H9 (cell line): ENCODE data around the gene MAP2. TPM values are rescaled to one million over a fixed set of nuclear protein-coding genes. Genes with fewer than 3 reads are reported as not detected.

Experiments used
- DNase-seq: peaks from one replicate; pipeline ENCODE4 v3.0.0-alpha.2; 2017
- H2AFZ ChIP-seq: one replicate; pipeline ENCODE4 v1.6.1; 2013; ENCODE audit warnings: mild to moderate bottlenecking, low read length, control low read depth, moderate library complexity
- H2AK5ac ChIP-seq: 2 replicates; pipeline ENCODE4 v1.6.1; 2013; ENCODE audit warnings: low read length, control low read depth, mixed read lengths; ENCODE audit not compliant: insufficient read length
- H2BK120ac ChIP-seq: one replicate; pipeline ENCODE4 v1.6.1; 2013; ENCODE audit warnings: low read depth, mild to moderate bottlenecking, low read length, control low read depth, inconsistent platforms; ENCODE audit not compliant: poor library complexity, severe bottlenecking
- H2BK12ac ChIP-seq: 2 replicates; pipeline ENCODE4 v1.6.1; 2013; ENCODE audit warnings: low read length, control low read depth, mixed read lengths, low read depth; ENCODE audit not compliant: insufficient read length
- H2BK15ac ChIP-seq: 2 replicates; pipeline ENCODE4 v1.6.1; 2013; ENCODE audit warnings: low read depth, low read length, control low read depth
- H2BK20ac ChIP-seq: one replicate; pipeline ENCODE4 v1.6.1; 2013; ENCODE audit warnings: low read depth, mild to moderate bottlenecking, low read length, control low read depth, inconsistent platforms; ENCODE audit not compliant: poor library complexity, severe bottlenecking
- H2BK5ac ChIP-seq: 2 replicates; pipeline ENCODE4 v1.6.1; 2013; ENCODE audit warnings: low read length, control low read depth, mixed read lengths; ENCODE audit not compliant: insufficient read length
- H3K14ac ChIP-seq: 2 replicates; pipeline ENCODE4 v1.6.1; 2013; ENCODE audit warnings: low read length, control low read depth; ENCODE audit not compliant: insufficient read depth
- H3K18ac ChIP-seq: 2 replicates; pipeline ENCODE4 v1.6.1; 2013; ENCODE audit warnings: low read depth, mild to moderate bottlenecking, mixed read lengths, low read length, control low read depth; ENCODE audit not compliant: insufficient read length
- H3K23ac ChIP-seq: 2 replicates; pipeline ENCODE4 v1.6.1; 2013; ENCODE audit warnings: low read length, control low read depth, mixed read lengths, low read depth; ENCODE audit not compliant: insufficient read length
- H3K23me2 ChIP-seq: 2 replicates; pipeline ENCODE4 v1.6.1; 2013; ENCODE audit warnings: low read depth, mild to moderate bottlenecking, mixed read lengths, low read length, control low read depth; ENCODE audit not compliant: insufficient read length, poor library complexity, severe bottlenecking
- H3K27ac ChIP-seq: 2 replicates; pipeline ENCODE4 v1.5.1; 2013; ENCODE audit warnings: low read length, control low read depth, mixed read lengths, low read depth; ENCODE audit not compliant: insufficient read length
- H3K27me3 ChIP-seq: 2 replicates; pipeline ENCODE4 v1.6.1; 2013; ENCODE audit warnings: low read length, control low read depth, inconsistent platforms; ENCODE audit not compliant: insufficient read depth
- H3K4ac ChIP-seq: 2 replicates; pipeline ENCODE4 v1.6.1; 2013; ENCODE audit warnings: low read depth, mild to moderate bottlenecking, control low read depth, inconsistent platforms, low read length, moderate library complexity
- H3K4me1 ChIP-seq: 2 replicates; pipeline ENCODE4 v1.6.1; 2013; ENCODE audit warnings: low read length, control low read depth, inconsistent platforms; ENCODE audit not compliant: insufficient read depth
- H3K4me2 ChIP-seq: 2 replicates; pipeline ENCODE4 v1.6.1; 2013; ENCODE audit warnings: low read length, control low read depth, mixed read lengths; ENCODE audit not compliant: insufficient read length, insufficient read depth
- H3K56ac ChIP-seq: 2 replicates; pipeline ENCODE4 v1.6.1; 2013; ENCODE audit warnings: low read depth, mild to moderate bottlenecking, mixed read lengths, low read length, control low read depth; ENCODE audit not compliant: insufficient read length
- H3K79me1 ChIP-seq: 2 replicates; pipeline ENCODE4 v1.6.1; 2013; ENCODE audit warnings: low read depth, mild to moderate bottlenecking, moderate library complexity, low read length, control low read depth, inconsistent platforms; ENCODE audit not compliant: insufficient read depth, poor library complexity, severe bottlenecking
- H3K79me2 ChIP-seq: 2 replicates; pipeline ENCODE4 v1.6.1; 2013; ENCODE audit warnings: low read length, control low read depth, inconsistent platforms; ENCODE audit not compliant: insufficient read depth
- H3K9ac ChIP-seq: 2 replicates; pipeline ENCODE4 v1.6.1; 2013; ENCODE audit warnings: low read length, control low read depth, mixed read lengths; ENCODE audit not compliant: insufficient read length; ENCODE audit errors: extremely low read depth
- H3K9me3 ChIP-seq: one replicate; pipeline ENCODE4 v1.6.1; 2013; ENCODE audit warnings: low read depth, low read length, inconsistent platforms; ENCODE audit not compliant: control insufficient read depth
- H3T11ph ChIP-seq: one replicate; pipeline ENCODE4 v1.6.1; 2013; ENCODE audit warnings: mild to moderate bottlenecking, low read length, control low read depth, inconsistent platforms
- H4K20me1 ChIP-seq: one replicate; pipeline ENCODE4 v1.6.1; 2013; ENCODE audit not compliant: control insufficient read depth, insufficient read length, insufficient read depth
- H4K5ac ChIP-seq: 2 replicates; pipeline ENCODE4 v1.6.1; 2013; ENCODE audit warnings: low read depth, mild to moderate bottlenecking, mixed read lengths, low read length, control low read depth; ENCODE audit not compliant: insufficient read length
- H4K8ac ChIP-seq: replicated peaks from 2 replicates; pipeline ENCODE4 v1.6.1; 2013; ENCODE audit warnings: low read length, control low read depth, mixed read lengths, low read depth; ENCODE audit not compliant: insufficient read length
- H4K91ac ChIP-seq: 2 replicates; pipeline ENCODE4 v1.6.1; 2013; ENCODE audit warnings: low read depth, mild to moderate bottlenecking, moderate library complexity, mixed read lengths, low read length, control low read depth; ENCODE audit not compliant: insufficient read length
- H3K27ac Mint-ChIP-seq, 3 experiments: 2 replicates in 2 of 3; 3 replicates in 1 of 3; pipeline ENCODE4 v1.8.0; 2020 to 2021; ENCODE audit warnings: mixed read lengths in 3 of 3, mild to moderate bottlenecking in 1 of 3, moderate library complexity in 1 of 3
- H3K27me3 Mint-ChIP-seq: 2 replicates; pipeline ENCODE4 v1.8.0; 2021; ENCODE audit warnings: low read depth, mild to moderate bottlenecking, moderate library complexity, mixed read lengths
- H3K36me3 Mint-ChIP-seq, 3 experiments: 2 replicates in 2 of 3; 3 replicates in 1 of 3; pipeline ENCODE4 v1.8.0; 2020 to 2021; ENCODE audit warnings: low read depth in 3 of 3, mixed read lengths in 3 of 3; ENCODE audit not compliant: insufficient read depth in 1 of 3
- H3K4me1 Mint-ChIP-seq, 2 experiments: 2 replicates each; pipeline ENCODE4 v1.8.0; 2020; ENCODE audit warnings: mixed read lengths in 2 of 2
- H3K4me3 Mint-ChIP-seq, 2 experiments: 2 replicates in 1 of 2; 3 replicates in 1 of 2; pipeline ENCODE4 v1.8.0; 2020 to 2021; ENCODE audit warnings: mild to moderate bottlenecking in 2 of 2, mixed read lengths in 2 of 2, moderate library complexity in 1 of 2
- H3K9me3 Mint-ChIP-seq, 2 experiments: 2 replicates in 1 of 2; 3 replicates in 1 of 2; pipeline ENCODE4 v1.8.0; 2020; ENCODE audit warnings: mild to moderate bottlenecking in 2 of 2, mixed read lengths in 2 of 2, moderate library complexity in 1 of 2
- WGBS: extraction: QIAGEN DNeasy Blood & Tissue Kit; methylation state at CpG from one replicate; pipeline ENCODE4 v1.1.7; 2013; ENCODE audit warnings: missing lambda C conversion rate, low lambda C conversion rate, mixed read lengths; ENCODE audit not compliant: insufficient read length; ENCODE audit errors: extremely low coverage; 5-methylcytosine and 5-hydroxymethylcytosine counted together
- total RNA-seq: library from RNA; stranded (reverse); gene quantifications from 2 replicates; pipeline ENCODE4 v1.2.1, GENCODE V29; 2021
- TF ChIP-seq, protein P1 (sequence below): fragments of 200-600 bp; sonication (generic); conservative IDR thresholded peaks from 3 replicates; pipeline ENCODE4 v1.8.0; 2021; ENCODE audit warnings: antibody characterized with exemption, mild to moderate bottlenecking

MAP2 gene
- total RNA-seq, 1 experiment from 2014 or later = 0.87 TPM

DNA sequence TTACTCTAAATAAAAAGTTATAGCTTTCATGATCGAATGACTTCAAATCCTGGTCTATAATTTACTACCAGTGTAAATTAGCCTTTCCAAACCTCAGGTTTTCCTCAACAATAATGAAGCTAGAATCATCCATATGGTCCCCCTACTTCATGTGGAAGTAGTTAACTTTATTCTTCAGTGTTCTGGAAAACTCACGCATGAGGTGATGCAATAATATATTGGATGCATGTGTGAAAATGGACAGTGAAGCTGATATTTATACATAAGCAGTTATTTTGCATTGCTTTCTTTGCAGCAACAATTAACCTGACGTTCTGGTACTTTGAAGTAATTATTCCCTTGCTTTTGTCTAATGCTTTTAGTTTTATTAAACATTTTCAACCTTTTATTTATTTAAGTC is 329.2 kb downstream of the MAP2 start:
- Histone ChIP-seq H3K14ac (no peak overlapping the region), H3K23me2 (no peaks in the 10 kb centered on the region), H4K91ac (no peak overlapping the region), H4K5ac (no peak overlapping the region), H2BK120ac (no peak overlapping the region), H3K4me2 (no peak overlapping the region), H3K27ac (no peak overlapping the region), H2BK5ac (no peak overlapping the region), H2BK15ac (no peak overlapping the region), H4K8ac (no peak overlapping the region), H3K79me2 (no peaks in the 10 kb centered on the region), H3K4ac (no peak overlapping the region), H3K9ac (no peak overlapping the region), H3T11ph (no peak overlapping the region), H3K56ac (no peak overlapping the region), H4K20me1 (no peaks in the 10 kb centered on the region), H2AFZ (no peak overlapping the region), H3K4me1 (no peaks in the 10 kb centered on the region), H3K27me3 (peaks cover 38% of the 10 kb centered on the region), H3K23ac (no peak overlapping the region), H2AK5ac (no peak overlapping the region), H3K79me1 (no peaks in the 10 kb centered on the region), H2BK12ac (no peak overlapping the region), H2BK20ac (no peak overlapping the region), H3K9me3 (no peaks in the 10 kb centered on the region), H3K18ac (no peak overlapping the region)
- H3K9me3 Mint-ChIP-seq = peaks cover 10 to 18% of the 10 kb centered on the region in 2 experiments; a peak in 4 of 5 replicates
- H3K27me3 Mint-ChIP-seq = peaks cover 68% of the 10 kb centered on the region
- H3K4me1 Mint-ChIP-seq = peaks cover 12 to 22% of the 10 kb centered on the region in 2 experiments
- WGBS = no CpG with 5 or more reads among the region's 3 CpGs
- no peak overlapping the region for H3K4me3 Mint-ChIP-seq
- H3K36me3 Mint-ChIP-seq = no peaks in the 10 kb centered on the region; a peak in 3 of 7 replicates
- TF ChIP-seq, protein P1, sequence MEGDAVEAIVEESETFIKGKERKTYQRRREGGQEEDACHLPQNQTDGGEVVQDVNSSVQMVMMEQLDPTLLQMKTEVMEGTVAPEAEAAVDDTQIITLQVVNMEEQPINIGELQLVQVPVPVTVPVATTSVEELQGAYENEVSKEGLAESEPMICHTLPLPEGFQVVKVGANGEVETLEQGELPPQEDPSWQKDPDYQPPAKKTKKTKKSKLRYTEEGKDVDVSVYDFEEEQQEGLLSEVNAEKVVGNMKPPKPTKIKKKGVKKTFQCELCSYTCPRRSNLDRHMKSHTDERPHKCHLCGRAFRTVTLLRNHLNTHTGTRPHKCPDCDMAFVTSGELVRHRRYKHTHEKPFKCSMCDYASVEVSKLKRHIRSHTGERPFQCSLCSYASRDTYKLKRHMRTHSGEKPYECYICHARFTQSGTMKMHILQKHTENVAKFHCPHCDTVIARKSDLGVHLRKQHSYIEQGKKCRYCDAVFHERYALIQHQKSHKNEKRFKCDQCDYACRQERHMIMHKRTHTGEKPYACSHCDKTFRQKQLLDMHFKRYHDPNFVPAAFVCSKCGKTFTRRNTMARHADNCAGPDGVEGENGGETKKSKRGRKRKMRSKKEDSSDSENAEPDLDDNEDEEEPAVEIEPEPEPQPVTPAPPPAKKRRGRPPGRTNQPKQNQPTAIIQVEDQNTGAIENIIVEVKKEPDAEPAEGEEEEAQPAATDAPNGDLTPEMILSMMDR = no peak
- no peak overlapping the region for H3K27ac Mint-ChIP-seq
- no peak for DNase-seq
